NT2/D1 (cell line): ENCODE results near the gene ZDHHC16.

Experiments
- SUZ12 ChIP-seq: IDR thresholded peaks from 2 replicates; pipeline ENCODE4 v1.6.1; 2011; ENCODE audit not compliant: insufficient read length, insufficient read depth; ENCODE audit errors: extremely low read depth
- YY1 ChIP-seq: IDR thresholded peaks from 2 replicates; pipeline ENCODE4 v1.6.1; 2011; ENCODE audit not compliant: insufficient read length, insufficient read depth

DNA sequence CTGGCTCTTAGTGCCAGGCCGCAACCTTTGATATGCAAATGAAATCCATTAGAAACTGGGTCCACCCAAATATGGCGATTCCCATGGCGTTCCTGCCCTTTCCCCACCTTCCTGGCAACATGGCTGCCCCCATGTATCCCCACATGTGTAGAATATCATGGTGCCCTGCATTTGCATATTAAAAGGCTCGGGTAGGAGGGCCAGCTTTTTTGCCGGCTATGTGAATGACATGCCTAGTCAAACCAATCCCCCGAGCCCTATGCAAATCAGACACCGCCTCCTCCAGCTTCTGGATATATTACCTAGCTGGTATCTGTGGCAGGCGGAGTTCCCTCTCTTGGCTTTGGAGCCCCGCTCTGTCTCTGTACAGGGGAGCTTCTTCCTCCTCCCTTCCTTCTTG lies 34.0 kb downstream of the ZDHHC16 start:
- TF ChIP-seq YY1: peak; percentile 60
- TF ChIP-seq SUZ12: no peak
